Measurements from ENCODE around the gene SLITRK3. TPM values are rescaled to one million over a fixed set of nuclear protein-coding genes. Genes with fewer than 3 reads are reported as not detected.
A peak's percentile ranks its signal among the peaks of the same experiment; 100 is the strongest.

The SLITRK3 gene
- total and polyA plus RNA-seq, 8 donors: 0.03 to 0.37 (median 0.06) TPM; not detected in 3

- intact Hi-C loops (cut with DNase I): no loop called here
- no peaks in the 10 kb centered on the region for H3K36me3 ChIP-seq
- H3K4me1 ChIP-seq: no peaks in the 10 kb centered on the region
- peak overlapping the region in 1 of 2 donors; percentile 2 for H3K4me3 ChIP-seq
- ATAC-seq: peak; percentile 100
- no peak overlapping the region for H3K27ac ChIP-seq
- TF ChIP-seq CTCF (IDR thresholded peaks at IDR 0.05): peak; percentile 58 to 77
- peak; percentile 67 to 88 (median 83) for DNase-seq
- peaks cover 0 to 6% of the 10 kb centered on the region in 2 donors for H3K27me3 ChIP-seq
- H3K9me3 ChIP-seq: no peaks in the 10 kb centered on the region
Measured at GRCh38 chr3:165206454-165207266, 10.5 kb upstream of the SLITRK3 start.

DNA sequence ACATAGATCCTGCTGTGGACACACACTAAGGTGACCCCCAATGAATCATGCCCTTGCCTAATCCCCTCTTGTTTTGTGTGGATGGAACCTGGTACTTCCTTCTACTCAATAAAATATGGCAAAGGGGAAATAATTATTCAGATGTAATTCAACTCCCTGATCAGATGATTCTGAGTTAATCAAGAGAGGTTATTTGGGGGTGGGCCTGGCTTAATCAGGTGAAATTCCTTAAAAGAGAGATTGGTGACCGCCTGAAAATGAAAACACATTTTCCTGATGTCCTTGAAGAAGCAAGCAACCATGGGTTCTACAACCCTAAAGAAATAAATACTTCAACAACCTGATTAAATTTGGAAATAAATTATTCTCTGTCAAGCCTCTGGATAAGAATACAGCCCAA, 8.3 kb upstream of the SLITRK3 start:
- intact Hi-C loops (cut with DNase I): no loop called here
- Histone ChIP-seq H3K36me3 (no peaks in the 10 kb centered on the region), H3K27ac (no peak overlapping the region), H3K4me3 (no peak overlapping the region), H3K27me3 (peaks cover 2 to 20% of the 10 kb centered on the region in 2 donors), H3K4me1 (no peaks in the 10 kb centered on the region), H3K9me3 (no peaks in the 10 kb centered on the region)
- DNase-seq (no peak), ATAC-seq (no peak)
- TF ChIP-seq CTCF (IDR thresholded peaks at IDR 0.05): no peak

DNA sequence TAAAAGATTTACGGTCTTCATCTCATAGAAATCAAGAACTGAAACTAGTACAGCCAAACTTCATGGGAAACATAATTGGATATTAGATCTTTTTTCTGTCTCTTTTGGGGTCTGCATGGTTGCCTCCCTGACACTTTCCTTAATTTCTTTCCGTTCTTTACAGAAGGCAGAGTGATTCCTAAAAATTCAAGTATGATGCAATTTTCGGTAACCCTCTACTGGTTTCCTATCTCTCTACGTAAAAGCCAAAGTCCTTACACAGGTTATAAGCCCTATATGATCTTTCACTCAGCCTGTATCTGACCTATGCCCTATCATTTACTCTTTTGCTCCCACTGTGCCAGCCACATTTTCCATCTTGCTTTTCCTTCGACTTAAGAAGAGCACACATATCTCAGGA, 6.8 kb upstream of the SLITRK3 start:
- peaks cover 8 to 31% of the 10 kb centered on the region in 2 donors for H3K27me3 ChIP-seq
- no peaks in the 10 kb centered on the region for H3K36me3 ChIP-seq
- intact Hi-C loops (cut with DNase I): no loop called here
- DNase-seq: no peak
- H3K4me3 ChIP-seq: no peak overlapping the region
- ATAC-seq: no peak
- TF ChIP-seq CTCF (IDR thresholded peaks at IDR 0.05): no peak
- H3K27ac ChIP-seq: no peak overlapping the region
- H3K4me1 ChIP-seq: no peaks in the 10 kb centered on the region
- no peaks in the 10 kb centered on the region for H3K9me3 ChIP-seq

DNA sequence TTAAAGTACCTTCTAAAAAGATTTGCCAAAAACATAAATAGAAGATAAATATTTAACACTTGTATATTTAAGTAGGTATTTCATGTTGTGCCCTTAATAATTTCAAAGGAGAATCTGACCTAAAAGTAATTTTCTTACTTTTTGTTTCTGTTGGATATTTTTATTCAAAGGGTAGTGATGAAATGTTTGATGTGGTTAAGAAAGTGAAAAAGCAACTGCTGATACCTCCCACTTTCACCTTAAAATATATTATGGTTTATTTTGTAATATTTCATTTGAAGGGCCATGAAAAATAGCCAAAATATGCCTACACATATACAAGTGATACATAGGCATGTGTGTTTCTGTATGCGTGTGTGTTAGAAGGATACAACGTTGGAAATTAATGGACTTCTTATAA, 5.8 kb upstream of the SLITRK3 start:
- DNase-seq (no peak), ATAC-seq (no peak)
- Histone ChIP-seq H3K4me3 (no peak overlapping the region), H3K27ac (no peak overlapping the region), H3K27me3 (peaks cover 18 to 42% of the 10 kb centered on the region in 2 donors), H3K36me3 (no peaks in the 10 kb centered on the region), H3K4me1 (peaks cover 0 to 2% of the 10 kb centered on the region in 2 donors), H3K9me3 (no peaks in the 10 kb centered on the region)
- intact Hi-C loops (cut with DNase I): no loop called here
- TF ChIP-seq CTCF (IDR thresholded peaks at IDR 0.05): no peak

DNA sequence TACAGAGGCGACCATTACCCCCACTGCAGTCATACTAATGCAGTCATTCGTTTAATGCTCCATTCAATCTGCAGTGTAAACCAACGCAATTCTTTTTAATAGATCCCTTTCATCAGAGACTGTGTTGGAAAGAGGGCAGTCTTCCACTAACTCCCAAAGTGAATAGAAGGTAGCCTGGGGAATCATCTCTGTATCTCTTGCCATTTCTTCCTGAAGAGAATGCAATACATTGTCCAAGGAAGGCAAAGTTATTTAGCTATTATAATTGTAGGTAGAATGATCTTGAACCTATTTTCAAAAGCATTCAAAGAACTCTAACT, 1.3 kb upstream of the SLITRK3 start:
- intact Hi-C loops (cut with DNase I): no loop called here
- no peak overlapping the region for H3K27ac ChIP-seq
- no peak for TF ChIP-seq CTCF (IDR thresholded peaks at IDR 0.05)

More for the DNA sequence above, 1.3 kb upstream of the SLITRK3 start:
- ATAC-seq: no peak
- Histone ChIP-seq H3K4me3 (no peak overlapping the region), H3K27me3 (peaks cover 52 to 79% of the 10 kb centered on the region in 2 donors), H3K36me3 (no peaks in the 10 kb centered on the region), H3K4me1 (peaks cover 7 to 11% of the 10 kb centered on the region in 2 donors), H3K9me3 (no peaks in the 10 kb centered on the region)
- DNase-seq: no peak
